Kidney (tissue), 14 donors: ENCODE measurements around the gene YTHDC2. TPM values are rescaled to one million over a fixed set of nuclear protein-coding genes. Genes with fewer than 3 reads are reported as not detected.

ENCODE experiments used
- DNase-seq, 5 donors: peaks; one replicate each; pipeline ENCODE4 v3.0.0-alpha.2; 2013 to 2020
- FAIRE-seq: peaks from 2 replicates; lab custom pipeline; 2012; peaks lifted over from hg19 to GRCh38; lab: Jason Lieb, UNC
- H3K27ac ChIP-seq, 2 donors: one replicate each; pipeline ENCODE4 v1.7.0; 2013; ENCODE audit warnings: low read depth in 2 of 2, low read length in 2 of 2, inconsistent platforms in 1 of 2
- H3K27me3 ChIP-seq: one replicate; pipeline ENCODE4 v1.7.1; 2013; ENCODE audit warnings: low read length, inconsistent platforms; ENCODE audit not compliant: control insufficient read depth, insufficient read depth
- H3K36me3 ChIP-seq, 3 donors: one replicate each; pipeline versions ENCODE4 v1.7.0 to v1.7.1; 2013; ENCODE audit warnings: low read length in 3 of 3, control low read depth in 1 of 3, inconsistent platforms in 1 of 3; ENCODE audit not compliant: insufficient read depth in 3 of 3, control insufficient read depth in 2 of 3
- H3K4me1 ChIP-seq, 3 donors: one replicate each; pipeline versions ENCODE4 v1.7.0 to v1.7.1; 2013; ENCODE audit warnings: low read length in 3 of 3, inconsistent platforms in 1 of 3, low read depth in 1 of 3; ENCODE audit not compliant: control insufficient read depth in 2 of 3, insufficient read depth in 2 of 3
- H3K4me3 ChIP-seq, 3 donors: one replicate each; pipeline versions ENCODE4 v1.7.0 to v1.8.1; 2013; ENCODE audit warnings: low read length in 3 of 3, control low read depth in 1 of 3, inconsistent platforms in 1 of 3
- H3K9ac ChIP-seq, 3 donors: one replicate each; pipeline versions ENCODE4 v1.7.0 to v1.7.1; 2013; ENCODE audit warnings: low read length in 3 of 3, control low read depth in 1 of 3, inconsistent platforms in 1 of 3
- H3K9me3 ChIP-seq, 3 donors: one replicate each; pipeline versions ENCODE4 v1.7.0 to v1.7.1; 2013; ENCODE audit warnings: low read length in 3 of 3, control low read depth in 1 of 3, inconsistent platforms in 1 of 3; ENCODE audit not compliant: control insufficient read depth in 2 of 3, insufficient read depth in 1 of 3
- CTCF ChIP-seq: IDR thresholded peaks from 3 replicates; pipeline ENCODE4 v1.5.1; 2012; ENCODE audit warnings: mild to moderate bottlenecking, moderate library complexity, borderline replicate concordance; ENCODE audit not compliant: insufficient read depth; ENCODE audit errors: extremely low read depth
- intact Hi-C: fragments of 100-400 bp; cut with DNase I; formaldehyde crosslinking; loops from one replicate; pipeline ENCODE4 v1.11.1; 2022
- polyA plus RNA-seq: library from polyadenylated mRNA; stranded (reverse); fragments of 350-450 nt; fragmentation: Illumina TruSeq; extraction: RNeasy Lipid Tissue Mini Kit (QIAGEN cat#74804); gene quantifications from one replicate; pipeline ENCODE4 v1.2.3, GENCODE V29; 2014; ENCODE audit warnings: low read depth, low replicate concordance; ENCODE audit not compliant: insufficient read depth
- total RNA-seq: library from RNA; stranded (reverse); fragmentation: NEBNext Ultra II Directional; extraction: Animal tissue kit (Norgen Biotek cat#: 25700); gene quantifications from one replicate; pipeline ENCODE4 v1.2.1, GENCODE V29; 2021
- donor health status: control.
- donor health status: control.
- donor health status: control.
- donor health status: control.
- donor health status: control.
- donor health status: DM: yes; HTN: yes; CAD: no.
- donor health status: Normal renal cell carcinoma (clear cell type).

The YTHDC2 gene
- total and polyA plus RNA-seq, 2 donors from 2014 or later = 6.2 to 31.6 TPM

- intact Hi-C loops = no loop called here
- Histone ChIP-seq H3K36me3 (peaks cover 0 to 6% (median 2%) of the 10 kb centered on the region in 3 donors), H3K9ac (no peak overlapping the region), H3K4me3 (no peak overlapping the region), H3K27me3 (no peaks in the 10 kb centered on the region), H3K9me3 (no peaks in the 10 kb centered on the region), H3K27ac (no peak overlapping the region), H3K4me1 (peaks cover 0 to 2% (median 0%) of the 10 kb centered on the region in 3 donors)
- no peak for DNase-seq
- no peak for TF ChIP-seq CTCF
- FAIRE-seq = no peak
These were observed 9.7 kb downstream of the YTHDC2 start for GRCh38 chr5:113523168-113523567.

GRCh38 chr5:113524927-113525326 is 11.4 kb downstream of the YTHDC2 start:
- H3K9ac ChIP-seq = no peak overlapping the region
- intact Hi-C loops = no loop called here
- H3K4me1 ChIP-seq = peaks cover 0 to 2% (median 0%) of the 10 kb centered on the region in 3 donors
- H3K4me3 ChIP-seq = no peak overlapping the region
- TF ChIP-seq CTCF = no peak
- H3K27ac ChIP-seq = no peak overlapping the region
- no peaks in the 10 kb centered on the region for H3K27me3 ChIP-seq
- no peaks in the 10 kb centered on the region for H3K9me3 ChIP-seq
- DNase-seq (no peak), FAIRE-seq (no peak)
- peaks cover 0 to 6% (median 2%) of the 10 kb centered on the region in 3 donors for H3K36me3 ChIP-seq

- Histone ChIP-seq H3K36me3 (no peaks in the 10 kb centered on the region), H3K4me1 (no peaks in the 10 kb centered on the region), H3K27me3 (no peaks in the 10 kb centered on the region), H3K27ac (no peak overlapping the region), H3K9me3 (peaks cover 0 to 7% (median 2%) of the 10 kb centered on the region in 3 donors), H3K4me3 (no peak overlapping the region), H3K9ac (no peak overlapping the region)
- DNase-seq = no peak
- intact Hi-C loops = no loop called here
- no peak for FAIRE-seq
- TF ChIP-seq CTCF = no peak
These were observed 12.9 kb downstream of the YTHDC2 start for GRCh38 chr5:113526421-113526820.

- H3K27ac ChIP-seq = no peak overlapping the region
- H3K27me3 ChIP-seq = no peaks in the 10 kb centered on the region
- H3K4me3 ChIP-seq = no peak overlapping the region
- intact Hi-C loops = no loop called here
- H3K9me3 ChIP-seq = peaks cover 0 to 7% (median 2%) of the 10 kb centered on the region in 3 donors
- H3K4me1 ChIP-seq = no peaks in the 10 kb centered on the region
- TF ChIP-seq CTCF = no peak
- no peak for FAIRE-seq
- no peak overlapping the region for H3K9ac ChIP-seq
- H3K36me3 ChIP-seq = peaks cover under 1 to 3% (median under 1%) of the 10 kb centered on the region in 3 donors
- no peak for DNase-seq
These were observed 14.3 kb downstream of the YTHDC2 start for GRCh38 chr5:113527746-113528145.
